A549 (cell line): Measurements from ENCODE around the gene GPRIN3.

Experiments used
- CTCF ChIP-seq: fragments of >200 bp; sonication (Bioruptor Twin); formaldehyde crosslinking; IDR thresholded peaks from 3 replicates; pipeline ENCODE4 v1.5.1; 2016
- EP300 ChIP-seq, 2 experiments: fragments of >200 bp; sonication (Bioruptor Twin); formaldehyde crosslinking; IDR thresholded peaks; 2 replicates in 1 of 2; 3 replicates in 1 of 2; pipeline ENCODE4 v1.6.1; 2016 to 2017
- POLR2A ChIP-seq: IDR thresholded peaks from 2 replicates; pipeline ENCODE4 v1.6.1; 2012; ENCODE audit warnings: mild to moderate bottlenecking, low read length

GRCh38 chr4:89296399-89296798 lies 11.2 kb downstream of the GPRIN3 start:
- no peak for TF ChIP-seq EP300 (IDR thresholded peaks at IDR 0.05)
- TF ChIP-seq CTCF = no peak
- no peak for TF ChIP-seq POLR2A
